MM.1S (cell line): Measurements from ENCODE around the gene LAPTM4A.

Experiments used
- EZH2phosphoT487 ChIP-seq: fragments of 300-600 bp; sonication (generic); IDR thresholded peaks from 2 replicates; pipeline ENCODE4 v1.6.1; 2018; ENCODE audit warnings: antibody characterized with exemption, low read length
- TF ChIP-seq, protein P1 (sequence below): fragments of 300-600 bp; sonication (generic); IDR thresholded peaks from 2 replicates; pipeline ENCODE4 v1.5.1; 2016; ENCODE audit warnings: antibody characterized with exemption, low read length, mixed read lengths

DNA sequence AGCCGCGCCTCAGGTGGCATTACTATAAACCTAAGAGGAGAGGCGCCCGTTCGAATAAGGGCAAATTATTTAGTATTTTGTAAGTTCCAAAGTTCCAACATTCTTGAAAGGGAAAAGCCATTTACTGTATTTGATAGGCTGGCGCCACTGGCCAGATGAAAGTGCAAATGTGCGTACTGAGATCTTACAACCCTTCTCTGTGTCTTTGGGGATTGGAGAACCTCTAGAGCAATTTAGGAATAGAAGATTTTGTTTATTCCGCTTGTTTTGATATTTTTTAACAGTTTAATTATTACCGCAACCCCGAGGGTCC, 61.1 kb downstream of the LAPTM4A start:
- TF ChIP-seq, protein P1, sequence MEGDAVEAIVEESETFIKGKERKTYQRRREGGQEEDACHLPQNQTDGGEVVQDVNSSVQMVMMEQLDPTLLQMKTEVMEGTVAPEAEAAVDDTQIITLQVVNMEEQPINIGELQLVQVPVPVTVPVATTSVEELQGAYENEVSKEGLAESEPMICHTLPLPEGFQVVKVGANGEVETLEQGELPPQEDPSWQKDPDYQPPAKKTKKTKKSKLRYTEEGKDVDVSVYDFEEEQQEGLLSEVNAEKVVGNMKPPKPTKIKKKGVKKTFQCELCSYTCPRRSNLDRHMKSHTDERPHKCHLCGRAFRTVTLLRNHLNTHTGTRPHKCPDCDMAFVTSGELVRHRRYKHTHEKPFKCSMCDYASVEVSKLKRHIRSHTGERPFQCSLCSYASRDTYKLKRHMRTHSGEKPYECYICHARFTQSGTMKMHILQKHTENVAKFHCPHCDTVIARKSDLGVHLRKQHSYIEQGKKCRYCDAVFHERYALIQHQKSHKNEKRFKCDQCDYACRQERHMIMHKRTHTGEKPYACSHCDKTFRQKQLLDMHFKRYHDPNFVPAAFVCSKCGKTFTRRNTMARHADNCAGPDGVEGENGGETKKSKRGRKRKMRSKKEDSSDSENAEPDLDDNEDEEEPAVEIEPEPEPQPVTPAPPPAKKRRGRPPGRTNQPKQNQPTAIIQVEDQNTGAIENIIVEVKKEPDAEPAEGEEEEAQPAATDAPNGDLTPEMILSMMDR: no peak
- TF ChIP-seq EZH2phosphoT487: no peak
